Panc1 (cell line): Measurements from ENCODE around the gene ZNF316. TPM values are rescaled to one million over a fixed set of nuclear protein-coding genes. Genes with fewer than 3 reads are reported as not detected.

Experiments
- ATAC-seq: fragments of 200-7000 bp; cut with Tn5 transposase; 2 replicates; pipeline ENCODE4 v1.9.1; 2020; ENCODE audit warnings: mild to moderate bottlenecking, moderate library complexity
- BruUV-seq: library from RNA; stranded (reverse); fragments of 400-500 nt; replicated peaks from 2 replicates; lab custom pipeline; 2021; lab: Mats Ljungman, UMichigan
- CTCF ChIA-PET: fragments of 300-600 bp; sonication (Branson Sonifier 250); formaldehyde crosslinking; loops from one replicate; lab custom pipeline; 2022; ENCODE audit warnings: antibody characterized with exemption; lab: Charles Lee
- POLR2A ChIA-PET: fragments of 300-600 bp; sonication (Branson Sonifier 250); formaldehyde crosslinking; loops from one replicate; lab custom pipeline; 2022; ENCODE audit warnings: antibody characterized with exemption; lab: Charles Lee
- DNase-seq: peaks from one replicate; pipeline ENCODE4 v3.0.0-alpha.2; 2010; ENCODE audit warnings: low read depth, low spot score
- H3K27ac ChIP-seq: 2 replicates; pipeline ENCODE4 v1.5.1; 2011; ENCODE audit warnings: mild to moderate bottlenecking, low read length, inconsistent platforms
- H3K27me3 ChIP-seq: fragments of 200-500 bp; sonication (Bioruptor generic); 2 replicates; pipeline ENCODE4 v1.6.0; 2014; ENCODE audit warnings: low read length, inconsistent platforms; ENCODE audit not compliant: control insufficient read depth, insufficient read depth
- H3K36me3 ChIP-seq: fragments of 200-500 bp; sonication (Bioruptor generic); 2 replicates; pipeline ENCODE4 v1.5.1; 2014; ENCODE audit warnings: inconsistent platforms, mild to moderate bottlenecking, low read length, moderate library complexity; ENCODE audit not compliant: control insufficient read depth, insufficient read depth
- H3K4me1 ChIP-seq: 2 replicates; pipeline ENCODE4 v1.5.1; 2011; ENCODE audit warnings: inconsistent platforms, mild to moderate bottlenecking, low read length, moderate library complexity; ENCODE audit not compliant: control insufficient read depth, insufficient read depth
- H3K4me3 ChIP-seq, 2 experiments: 2 replicates each; pipeline ENCODE4 v1.5.1; 2011 to 2012; ENCODE audit warnings: low read depth in 2 of 2, low read length in 2 of 2, mild to moderate bottlenecking in 2 of 2, inconsistent platforms in 1 of 2, moderate library complexity in 1 of 2
- H3K9me3 ChIP-seq: fragments of 200-500 bp; sonication (Bioruptor generic); 2 replicates; pipeline ENCODE4 v1.5.1; 2014; ENCODE audit warnings: low read depth, mild to moderate bottlenecking, inconsistent platforms, low read length, moderate library complexity; ENCODE audit not compliant: control insufficient read depth, insufficient read depth
- POLR2AphosphoS5 ChIP-seq: IDR thresholded peaks from 2 replicates; pipeline ENCODE4 v1.6.1; 2012; ENCODE audit warnings: mild to moderate bottlenecking, low read depth, low read length, moderate library complexity
- SIN3A ChIP-seq: IDR thresholded peaks from 2 replicates; pipeline ENCODE4 v1.6.1; 2012; ENCODE audit warnings: low read depth, mild to moderate bottlenecking, low read length, moderate library complexity, borderline replicate concordance; ENCODE audit not compliant: insufficient read depth
- TCF7L2 ChIP-seq: IDR thresholded peaks from 2 replicates; pipeline ENCODE4 v1.6.1; 2011; ENCODE audit warnings: mild to moderate bottlenecking, low read depth, low read length, inconsistent platforms
- in situ Hi-C: cut with HindIII; loops from 2 replicates; pipeline ENCODE4 v1.10.0; 2016; ENCODE audit warnings: low sequenced_read_pairs, low pct_unique_long_range_greater_than_20kb
- intact Hi-C: fragments of 100-400 bp; cut with micrococcal nuclease; formaldehyde crosslinking; loops from one replicate; pipeline ENCODE4 v1.10.0; 2022; ENCODE audit not compliant: unreplicated experiment
- total RNA-seq: library from RNA; stranded (reverse); gene quantifications from one replicate; pipeline ENCODE4 v1.2.1, GENCODE V29; 2021; ENCODE audit not compliant: unreplicated experiment
- TF ChIP-seq, protein P1 (sequence below), 2 experiments: IDR thresholded peaks; 2 replicates each; pipeline ENCODE4 v1.6.1; 2011 to 2012; ENCODE audit warnings: low read depth in 2 of 2, control low read depth in 1 of 2, low read length in 1 of 2, mild to moderate bottlenecking in 1 of 2, moderate library complexity in 1 of 2; ENCODE audit not compliant: insufficient read depth in 1 of 2
- TF ChIP-seq, protein P2 (sequence below): fragments of 450-650 bp; IDR thresholded peaks from 2 replicates; pipeline ENCODE4 v1.5.1; 2017; ENCODE audit warnings: mild to moderate bottlenecking

Gene ZNF316
- total RNA-seq, 1 experiment from 2014 or later, result 37.8 TPM

DNA sequence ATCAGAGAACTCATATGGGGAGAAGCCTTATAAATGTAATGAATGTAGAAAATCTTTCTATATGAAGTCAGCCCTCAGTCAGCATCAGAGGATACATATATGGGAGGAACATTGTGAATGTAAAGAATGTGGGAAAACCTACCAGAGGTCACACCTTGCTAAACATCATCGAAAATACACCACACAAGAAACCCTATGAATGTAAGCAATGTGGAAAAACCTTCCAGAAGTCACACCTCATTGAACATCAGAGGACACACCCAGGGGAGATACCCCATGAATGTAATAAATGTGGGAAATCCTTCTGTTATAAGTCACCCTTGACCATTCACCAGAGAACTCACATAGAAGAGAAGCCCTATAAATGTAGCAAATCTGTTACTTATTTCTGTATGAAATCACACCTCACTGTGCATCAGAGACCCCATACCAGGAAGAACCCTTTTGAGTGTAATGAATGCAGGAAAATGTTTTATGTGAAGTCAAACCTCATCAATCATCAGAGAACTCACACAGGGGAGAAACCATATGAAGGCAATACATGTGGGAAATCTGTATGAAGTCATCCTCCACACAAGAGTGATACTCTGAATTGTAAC is 38.8 kb downstream of the ZNF316 start:
- DNase-seq (no peak), ATAC-seq (no peak)
- in situ Hi-C loops (no loop called here), intact Hi-C loops (no loop called here)
- TF ChIP-seq SIN3A, result no peak
- peaks cover 53% of the 10 kb centered on the region for H3K9me3 ChIP-seq
- no peaks in the 10 kb centered on the region for H3K27me3 ChIP-seq
- H3K27ac ChIP-seq, result no peak overlapping the region
- no TSS peak for BruUV-seq
- H3K4me1 ChIP-seq, result no peaks in the 10 kb centered on the region
- H3K4me3 ChIP-seq, result no peak overlapping the region
- H3K36me3 ChIP-seq, result no peaks in the 10 kb centered on the region
- ChIA-PET CTCF (no interaction called here), POLR2A (no interaction called here)

DNA sequence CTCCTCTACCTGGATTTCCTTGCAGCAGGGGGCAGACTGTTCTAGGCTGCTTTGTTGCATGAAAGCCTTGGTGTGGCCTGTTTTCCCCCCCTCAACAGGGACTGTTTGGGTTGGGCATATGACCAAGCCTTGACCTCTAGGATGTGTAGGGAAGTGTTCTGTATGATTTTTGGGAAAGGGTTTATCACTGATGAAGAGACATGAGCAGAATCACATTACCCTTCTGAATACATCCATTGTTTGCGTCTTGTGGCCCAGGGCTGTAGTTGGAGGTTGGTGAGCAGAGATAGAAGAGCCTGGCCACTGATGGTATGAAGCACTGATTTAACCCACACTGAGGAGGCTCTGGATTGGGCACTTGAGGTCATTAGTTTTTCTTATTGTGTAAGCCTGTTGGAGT is 43.0 kb downstream of the ZNF316 start:
- no peaks in the 10 kb centered on the region for H3K36me3 ChIP-seq
- DNase-seq, result no peak
- intact Hi-C loops (no loop called here), in situ Hi-C loops (no loop called here)
- ATAC-seq, result no peak
- TF ChIP-seq, protein P1, sequence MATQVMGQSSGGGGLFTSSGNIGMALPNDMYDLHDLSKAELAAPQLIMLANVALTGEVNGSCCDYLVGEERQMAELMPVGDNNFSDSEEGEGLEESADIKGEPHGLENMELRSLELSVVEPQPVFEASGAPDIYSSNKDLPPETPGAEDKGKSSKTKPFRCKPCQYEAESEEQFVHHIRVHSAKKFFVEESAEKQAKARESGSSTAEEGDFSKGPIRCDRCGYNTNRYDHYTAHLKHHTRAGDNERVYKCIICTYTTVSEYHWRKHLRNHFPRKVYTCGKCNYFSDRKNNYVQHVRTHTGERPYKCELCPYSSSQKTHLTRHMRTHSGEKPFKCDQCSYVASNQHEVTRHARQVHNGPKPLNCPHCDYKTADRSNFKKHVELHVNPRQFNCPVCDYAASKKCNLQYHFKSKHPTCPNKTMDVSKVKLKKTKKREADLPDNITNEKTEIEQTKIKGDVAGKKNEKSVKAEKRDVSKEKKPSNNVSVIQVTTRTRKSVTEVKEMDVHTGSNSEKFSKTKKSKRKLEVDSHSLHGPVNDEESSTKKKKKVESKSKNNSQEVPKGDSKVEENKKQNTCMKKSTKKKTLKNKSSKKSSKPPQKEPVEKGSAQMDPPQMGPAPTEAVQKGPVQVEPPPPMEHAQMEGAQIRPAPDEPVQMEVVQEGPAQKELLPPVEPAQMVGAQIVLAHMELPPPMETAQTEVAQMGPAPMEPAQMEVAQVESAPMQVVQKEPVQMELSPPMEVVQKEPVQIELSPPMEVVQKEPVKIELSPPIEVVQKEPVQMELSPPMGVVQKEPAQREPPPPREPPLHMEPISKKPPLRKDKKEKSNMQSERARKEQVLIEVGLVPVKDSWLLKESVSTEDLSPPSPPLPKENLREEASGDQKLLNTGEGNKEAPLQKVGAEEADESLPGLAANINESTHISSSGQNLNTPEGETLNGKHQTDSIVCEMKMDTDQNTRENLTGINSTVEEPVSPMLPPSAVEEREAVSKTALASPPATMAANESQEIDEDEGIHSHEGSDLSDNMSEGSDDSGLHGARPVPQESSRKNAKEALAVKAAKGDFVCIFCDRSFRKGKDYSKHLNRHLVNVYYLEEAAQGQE (IDR thresholded peaks at IDR 0.05; ENCODE audit: insufficient read depth in 1 of 2, low read depth in 2 of 2, low read length in 1 of 2), result no peak
- TF ChIP-seq TCF7L2, result no peak
- no peak for TF ChIP-seq SIN3A
- TF ChIP-seq, protein P2, sequence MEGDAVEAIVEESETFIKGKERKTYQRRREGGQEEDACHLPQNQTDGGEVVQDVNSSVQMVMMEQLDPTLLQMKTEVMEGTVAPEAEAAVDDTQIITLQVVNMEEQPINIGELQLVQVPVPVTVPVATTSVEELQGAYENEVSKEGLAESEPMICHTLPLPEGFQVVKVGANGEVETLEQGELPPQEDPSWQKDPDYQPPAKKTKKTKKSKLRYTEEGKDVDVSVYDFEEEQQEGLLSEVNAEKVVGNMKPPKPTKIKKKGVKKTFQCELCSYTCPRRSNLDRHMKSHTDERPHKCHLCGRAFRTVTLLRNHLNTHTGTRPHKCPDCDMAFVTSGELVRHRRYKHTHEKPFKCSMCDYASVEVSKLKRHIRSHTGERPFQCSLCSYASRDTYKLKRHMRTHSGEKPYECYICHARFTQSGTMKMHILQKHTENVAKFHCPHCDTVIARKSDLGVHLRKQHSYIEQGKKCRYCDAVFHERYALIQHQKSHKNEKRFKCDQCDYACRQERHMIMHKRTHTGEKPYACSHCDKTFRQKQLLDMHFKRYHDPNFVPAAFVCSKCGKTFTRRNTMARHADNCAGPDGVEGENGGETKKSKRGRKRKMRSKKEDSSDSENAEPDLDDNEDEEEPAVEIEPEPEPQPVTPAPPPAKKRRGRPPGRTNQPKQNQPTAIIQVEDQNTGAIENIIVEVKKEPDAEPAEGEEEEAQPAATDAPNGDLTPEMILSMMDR, result no peak
- TF ChIP-seq POLR2AphosphoS5, result no peak
- no TSS peak for BruUV-seq
- ChIA-PET CTCF (no interaction called here), POLR2A (no interaction called here)
- no peaks in the 10 kb centered on the region for H3K4me1 ChIP-seq
- no peak overlapping the region for H3K27ac ChIP-seq
- H3K9me3 ChIP-seq, result peaks cover 51% of the 10 kb centered on the region
- H3K27me3 ChIP-seq, result no peaks in the 10 kb centered on the region
- H3K4me3 ChIP-seq, result no peak overlapping the region

DNA sequence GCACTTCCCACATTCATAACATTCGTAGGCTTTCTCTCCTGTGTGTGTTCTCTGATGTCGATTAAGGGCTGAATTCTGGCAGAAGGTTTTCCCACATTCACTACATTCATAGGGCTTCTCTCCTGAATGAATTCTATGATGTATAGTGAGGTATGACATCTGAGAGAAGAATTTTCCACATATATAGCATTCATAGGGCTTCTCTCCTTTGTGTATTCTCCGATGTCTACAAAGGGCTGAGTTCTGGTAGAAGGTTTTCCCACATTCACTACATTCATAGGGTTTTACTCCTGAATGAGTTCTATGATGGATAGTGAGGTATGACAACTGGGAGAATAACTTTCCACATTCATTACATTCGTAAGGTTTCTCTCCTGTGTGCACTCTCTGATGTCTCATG is 54.0 kb downstream of the ZNF316 start:
- in situ Hi-C loops, result loop anchor here (5.0 kb wide), 1 partner anchor 59 kb away; no protein-coding TSS in a partner anchor
- H3K27ac ChIP-seq, result no peak overlapping the region
- no peaks in the 10 kb centered on the region for H3K4me1 ChIP-seq
- H3K9me3 ChIP-seq, result peaks cover 97% of the 10 kb centered on the region
- intact Hi-C loops, result no loop called here
- POLR2A ChIA-PET, result no interaction called here
- CTCF ChIA-PET, result no interaction called here
- H3K27me3 ChIP-seq, result no peaks in the 10 kb centered on the region
- no TSS peak for BruUV-seq
- TF ChIP-seq, protein P1 (IDR thresholded peaks at IDR 0.05; ENCODE audit: insufficient read depth in 1 of 2, low read depth in 2 of 2, low read length in 1 of 2), result no peak
- no peak for TF ChIP-seq POLR2AphosphoS5
- TF ChIP-seq, protein P2, result no peak
- TF ChIP-seq TCF7L2, result no peak
- H3K4me3 ChIP-seq, result no peak overlapping the region
- H3K36me3 ChIP-seq, result peaks cover 66% of the 10 kb centered on the region
- no peak for DNase-seq
- no peak for ATAC-seq
